Pancreas (tissue), 10 donors: ENCODE data around the gene NLGN1. TPM values are rescaled to one million over a fixed set of nuclear protein-coding genes. Genes with fewer than 3 reads are reported as not detected.

ENCODE experiments used
- ATAC-seq, 4 donors: fragments of 200-7000 bp; cut with Tn5 transposase; one replicate each; pipeline versions ENCODE4 v1.8.0 to v1.9.1; 2020; ENCODE audit warnings: mild to moderate bottlenecking in 4 of 4, moderate library complexity in 4 of 4
- DNase-seq, 6 donors: peaks; one replicate each; pipeline ENCODE4 v3.0.0-alpha.2; 2020
- FAIRE-seq: peaks from 2 replicates; lab custom pipeline; 2012; peaks lifted over from hg19 to GRCh38; lab: Jason Lieb, UNC
- H3K27ac ChIP-seq, 4 donors: fragments of 200-600 bp; sonication (generic); 1 replicate in 3 of 4; 2 replicates in 1 of 4; pipeline versions ENCODE4 v1.5.0 to v1.8.0; 2020
- H3K27me3 ChIP-seq, 4 donors: fragments of 200-600 bp; one replicate each; pipeline ENCODE4 v1.8.0; 2021
- H3K36me3 ChIP-seq, 3 donors: fragments of 200-600 bp; sonication (generic) in 1 of 3; one replicate each; pipeline versions ENCODE4 v1.5.0 to v1.8.0; 2020 to 2021
- H3K4me1 ChIP-seq, 3 donors: fragments of 200-600 bp; one replicate each; pipeline ENCODE4 v1.8.0; 2021
- H3K4me3 ChIP-seq, 4 donors: fragments of 200-600 bp; sonication (generic) in 2 of 4; one replicate each; pipeline versions ENCODE4 v1.5.0 to v1.8.0; 2020 to 2021
- H3K9me3 ChIP-seq, 4 donors: fragments of 200-600 bp; one replicate each; pipeline ENCODE4 v1.8.0; 2021
- WGBS, 2 donors: extraction: QIAGEN DNeasy Blood & Tissue Kit; methylation state at CpG; one replicate each; pipeline ENCODE4 v1.1.7; 2013; 5-methylcytosine and 5-hydroxymethylcytosine counted together
- intact Hi-C, 3 donors: fragments of 100-400 bp; cut with DNase I; formaldehyde crosslinking; loops; one replicate each; pipeline versions ENCODE4 v1.11.1 to v1.14.2; 2022
- polyA plus RNA-seq, 2 donors: library from polyadenylated mRNA; stranded (reverse); fragments of 200-250 nt; gene quantifications; one replicate each; pipeline ENCODE4 v1.2.3, GENCODE V29; 2013
- total RNA-seq, 6 donors: library from RNA; stranded (reverse); fragmentation: NEBNext Ultra II Directional in 4 of 6; extraction: Animal tissue kit (Norgen Biotek cat#: 25700) in 4 of 6; gene quantifications; one replicate each; pipeline versions ENCODE4 v1.2.1 to v1.2.4, GENCODE V29; 2021 to 2023
- TF ChIP-seq, protein P1 (sequence below), 4 donors: fragments of 200-600 bp; sonication (generic) in 3 of 4; IDR thresholded peaks; one replicate each; pipeline versions ENCODE4 v1.5.0 to v1.8.0; 2021; ENCODE audit warnings: antibody characterized with exemption in 4 of 4
- donor health status: healthy with polysubstance abuse.
- donor health status: DM: no; HTN: no; CAD: no; lungs with moderate emphysema.
- donor health status: DM: no; HTN: no; CAD: no.
- donor health status: control.
- donor health status: control.
- donor health status: Bipolar disorder and iron deficiency.
- donor health status: DM: yes; HTN: yes; CAD: no.
- donor health status: DM: no; HTN: no; CAD: no.
- donor health status: DM: no; HTN: no; CAD: no.
- donor health status: DM: yes; HTN: yes; CAD: no.

NLGN1 gene
- total and polyA plus RNA-seq, 8 donors: 0.49 to 2.3 (median 0.84) TPM

DNA sequence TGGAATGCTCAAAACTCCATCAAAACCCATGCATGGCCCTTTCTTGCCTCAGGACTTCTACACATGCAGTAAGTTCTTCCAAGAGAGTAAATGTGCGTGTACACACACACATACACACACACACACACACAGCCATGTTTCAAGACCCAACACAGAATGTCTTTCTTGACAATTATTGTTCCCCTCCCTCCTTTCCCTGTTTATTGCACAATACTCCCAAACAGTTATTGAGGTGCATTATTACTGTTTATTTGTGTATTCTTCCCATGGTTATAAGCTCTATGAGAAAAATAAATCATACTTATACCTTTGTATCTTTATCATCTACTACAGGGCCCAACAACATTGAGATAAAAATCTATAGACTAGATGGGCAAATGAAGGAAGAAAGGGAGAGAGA, 937.8 kb downstream of the NLGN1 start:
- 64 to 67% methylated on average over 1 of the region's 1 CpG for WGBS, 2 donors
- Histone ChIP-seq H3K27me3 (no peaks in the 10 kb centered on the region), H3K27ac (no peak overlapping the region), H3K4me3 (no peak overlapping the region), H3K36me3 (no peaks in the 10 kb centered on the region), H3K9me3 (no peaks in the 10 kb centered on the region), H3K4me1 (no peaks in the 10 kb centered on the region)
- no peak for ATAC-seq
- TF ChIP-seq, protein P1, sequence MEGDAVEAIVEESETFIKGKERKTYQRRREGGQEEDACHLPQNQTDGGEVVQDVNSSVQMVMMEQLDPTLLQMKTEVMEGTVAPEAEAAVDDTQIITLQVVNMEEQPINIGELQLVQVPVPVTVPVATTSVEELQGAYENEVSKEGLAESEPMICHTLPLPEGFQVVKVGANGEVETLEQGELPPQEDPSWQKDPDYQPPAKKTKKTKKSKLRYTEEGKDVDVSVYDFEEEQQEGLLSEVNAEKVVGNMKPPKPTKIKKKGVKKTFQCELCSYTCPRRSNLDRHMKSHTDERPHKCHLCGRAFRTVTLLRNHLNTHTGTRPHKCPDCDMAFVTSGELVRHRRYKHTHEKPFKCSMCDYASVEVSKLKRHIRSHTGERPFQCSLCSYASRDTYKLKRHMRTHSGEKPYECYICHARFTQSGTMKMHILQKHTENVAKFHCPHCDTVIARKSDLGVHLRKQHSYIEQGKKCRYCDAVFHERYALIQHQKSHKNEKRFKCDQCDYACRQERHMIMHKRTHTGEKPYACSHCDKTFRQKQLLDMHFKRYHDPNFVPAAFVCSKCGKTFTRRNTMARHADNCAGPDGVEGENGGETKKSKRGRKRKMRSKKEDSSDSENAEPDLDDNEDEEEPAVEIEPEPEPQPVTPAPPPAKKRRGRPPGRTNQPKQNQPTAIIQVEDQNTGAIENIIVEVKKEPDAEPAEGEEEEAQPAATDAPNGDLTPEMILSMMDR (IDR thresholded peaks at IDR 0.05): no peak
- DNase-seq: no peak
- FAIRE-seq: no peak
- intact Hi-C loops: no loop called here

DNA sequence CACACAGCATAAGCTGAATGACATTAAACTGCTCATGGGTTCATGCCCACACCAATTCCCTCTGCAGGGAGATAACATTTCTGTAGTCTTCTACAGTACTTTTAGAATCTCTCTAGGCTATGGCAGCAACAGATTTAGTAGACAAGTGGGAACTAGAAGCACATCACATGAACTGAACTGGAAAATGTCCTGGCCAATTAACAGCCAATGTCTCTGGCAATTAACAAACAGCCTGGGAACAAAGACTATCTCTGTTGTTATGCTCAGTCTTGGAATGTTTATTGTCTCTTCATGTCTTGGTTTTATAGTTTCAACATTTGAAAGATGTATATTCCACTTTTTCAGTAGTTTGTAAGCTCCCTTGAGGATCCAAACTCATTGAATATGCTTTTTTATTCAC, 938.4 kb downstream of the NLGN1 start:
- no peaks in the 10 kb centered on the region for H3K36me3 ChIP-seq
- TF ChIP-seq, protein P1 (IDR thresholded peaks at IDR 0.05): no peak
- H3K27me3 ChIP-seq: no peaks in the 10 kb centered on the region
- FAIRE-seq: no peak
- ATAC-seq: no peak
- no peak overlapping the region for H3K27ac ChIP-seq
- H3K4me3 ChIP-seq: no peak overlapping the region
- DNase-seq: no peak
- no peaks in the 10 kb centered on the region for H3K4me1 ChIP-seq
- no peaks in the 10 kb centered on the region for H3K9me3 ChIP-seq
- intact Hi-C loops: no loop called here
